ENCODE results near the gene EDAR.
A peak's percentile ranks its signal among the peaks of the same experiment; 100 is the strongest.

The EDAR gene

DNA sequence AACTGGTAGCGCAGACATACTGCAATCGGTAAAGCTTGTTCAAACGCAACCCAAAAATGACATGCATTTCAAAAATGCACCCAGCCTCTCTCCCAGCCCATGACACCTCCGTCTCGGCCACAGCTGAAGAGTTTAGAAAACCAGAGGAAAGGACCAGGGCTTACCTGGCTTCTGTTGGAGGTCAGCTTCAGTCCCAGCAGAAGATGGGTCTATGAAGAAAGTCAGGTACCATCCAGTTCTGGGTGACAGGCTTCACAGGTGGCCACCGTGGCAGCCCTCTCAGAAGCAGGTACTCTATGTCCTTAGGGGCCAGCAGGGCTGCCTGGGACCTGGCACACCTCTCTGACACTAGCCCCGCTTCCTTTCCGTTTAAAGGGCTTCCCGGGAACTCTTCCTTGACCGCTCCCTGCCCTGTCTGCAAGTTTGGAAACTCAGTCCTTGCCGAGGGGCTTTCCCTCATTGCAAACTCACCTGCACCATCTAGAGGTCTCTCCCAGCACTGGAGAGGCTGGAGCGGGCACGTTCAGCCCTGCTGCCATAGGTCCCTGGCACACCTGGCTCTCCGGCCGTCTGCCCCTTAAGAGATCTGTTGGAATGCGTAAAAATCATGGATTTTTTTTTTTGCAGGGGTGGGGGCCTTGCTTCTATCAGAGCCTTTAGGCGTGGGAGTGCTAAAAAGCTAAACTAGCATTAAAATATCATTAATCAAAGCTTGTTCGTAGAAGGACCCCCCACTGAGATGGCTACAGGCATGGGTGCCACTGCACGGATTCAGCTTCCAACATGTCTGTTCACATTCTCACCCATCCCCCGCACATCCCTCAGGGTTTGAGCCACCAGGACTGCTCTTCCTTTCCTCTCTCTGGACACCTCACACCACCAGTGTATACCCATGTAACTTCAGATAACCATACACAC lies at the start of gene EDAR:
Gene EDAR, minus strand, starts transcription at position 425 of the 918 bp plus-strand sequence. CDS start 58,206 bp downstream, outside the sequence.
- peak; percentile 57 for DNase-seq

DNA sequence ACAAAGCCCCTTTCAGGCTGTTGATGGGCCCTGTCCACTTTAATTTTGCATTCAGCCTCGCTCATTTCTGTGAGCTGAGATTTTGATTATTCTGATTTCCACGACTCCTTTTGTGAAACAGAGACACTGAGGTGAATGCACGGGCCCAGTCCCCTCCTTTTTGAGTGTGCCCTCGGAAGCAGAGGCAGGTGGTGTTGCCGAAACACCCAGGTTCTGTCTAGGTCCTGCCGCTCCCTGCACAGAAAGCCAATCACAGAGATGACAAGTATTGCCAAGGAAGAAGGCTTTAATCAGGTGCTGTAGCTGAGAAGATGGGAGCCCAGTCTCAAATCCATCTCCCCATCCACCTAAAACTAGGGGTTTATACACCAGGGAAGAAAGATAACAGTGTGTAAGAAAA lies 44.2 kb upstream of the EDAR start:
- DNase-seq: no peak

GRCh38 chr2:109032229-109032820 lies 43.3 kb upstream of the EDAR start:
- no peak for DNase-seq

- DNase-seq: peak; percentile 87
Measured at GRCh38 chr2:109031476-109032228, 42.6 kb upstream of the EDAR start.

- peak; percentile 14 for DNase-seq
Measured at GRCh38 chr2:109030870-109031475, 42.0 kb upstream of the EDAR start.

DNA sequence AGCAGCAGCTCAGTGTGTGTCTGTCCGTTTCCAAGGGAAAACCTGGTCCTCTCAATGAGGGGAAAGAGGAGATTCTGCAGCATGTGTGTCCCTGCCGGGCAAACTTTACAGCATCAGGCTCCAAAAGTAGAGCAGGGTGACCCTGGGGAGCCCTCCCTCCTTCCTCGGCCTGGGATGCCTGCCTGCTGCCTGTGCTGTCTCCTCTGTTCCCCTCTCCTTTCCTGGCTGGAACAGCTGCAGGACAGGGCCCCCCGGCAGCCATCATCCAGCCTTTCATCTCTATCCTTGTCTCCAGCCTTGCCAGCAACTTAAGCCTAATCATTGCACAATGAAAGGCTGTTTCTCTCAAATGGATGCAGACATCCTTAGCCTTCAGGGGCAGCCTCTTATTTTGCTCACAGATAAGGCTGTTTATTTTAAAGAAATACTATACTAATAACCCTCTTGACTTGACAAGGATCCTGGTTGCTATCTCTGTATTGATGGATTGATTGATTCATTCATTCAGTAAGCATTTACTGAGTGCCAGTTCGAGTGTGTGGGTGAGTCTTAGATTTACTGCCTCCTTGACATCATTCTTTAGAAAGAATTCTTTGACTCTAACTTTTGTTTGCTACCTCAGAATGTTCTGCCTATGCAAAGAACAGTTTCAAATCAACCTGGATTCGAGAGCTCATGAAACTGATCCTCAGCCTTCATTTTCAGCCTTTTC lies 40.6 kb upstream of the EDAR start:
- no peak for DNase-seq

GRCh38 chr2:109028738-109029489 lies 39.9 kb upstream of the EDAR start:
- no peak for DNase-seq

GRCh38 chr2:109028277-109028676 lies 39.3 kb upstream of the EDAR start:
- DNase-seq: no peak

GRCh38 chr2:109027702-109028101 lies 38.7 kb upstream of the EDAR start:
- no peak for DNase-seq

DNA sequence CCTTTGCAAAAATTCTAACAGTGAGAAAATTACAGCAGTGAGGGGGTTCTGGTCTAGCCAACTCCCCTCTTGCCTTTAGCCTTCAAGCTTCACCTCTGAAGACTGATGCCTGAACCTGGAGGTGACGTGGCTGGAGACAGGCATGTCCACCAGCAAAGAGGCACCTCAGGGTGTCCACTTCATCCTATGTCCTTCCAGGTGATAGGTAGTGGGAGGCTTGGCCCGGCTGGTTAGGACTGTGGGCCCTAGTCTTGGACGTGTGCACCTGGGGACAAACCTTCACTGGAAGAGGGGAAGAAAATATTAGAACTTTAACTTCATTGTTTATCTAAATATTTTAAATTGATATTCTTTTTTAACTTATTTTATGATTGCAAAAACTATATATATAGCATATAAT lies 35.5 kb upstream of the EDAR start:
- no peak for DNase-seq

GRCh38 chr2:109021895-109022300 lies 32.9 kb upstream of the EDAR start:
- no peak for DNase-seq

DNA sequence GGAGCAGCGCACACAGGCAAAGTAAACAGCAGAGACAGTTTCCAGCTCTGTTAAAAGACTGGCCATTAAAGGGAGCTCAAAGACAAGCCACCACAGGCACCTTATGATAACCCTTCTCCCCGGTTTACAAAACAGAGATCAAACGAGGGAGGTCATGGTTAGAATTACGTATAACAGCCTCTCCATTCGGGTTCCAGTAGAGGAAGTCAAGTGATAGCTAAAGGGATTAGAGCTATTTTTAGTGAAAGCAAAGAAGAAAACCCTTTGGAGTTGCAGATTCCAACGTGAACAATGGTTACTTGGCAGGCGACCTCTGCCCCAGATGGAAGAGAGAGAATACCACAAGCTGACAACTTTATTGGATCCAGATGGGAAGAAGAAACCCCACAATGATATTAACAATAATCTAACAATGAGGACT lies 31.2 kb upstream of the EDAR start:
- DNase-seq: peak; percentile 16

DNA sequence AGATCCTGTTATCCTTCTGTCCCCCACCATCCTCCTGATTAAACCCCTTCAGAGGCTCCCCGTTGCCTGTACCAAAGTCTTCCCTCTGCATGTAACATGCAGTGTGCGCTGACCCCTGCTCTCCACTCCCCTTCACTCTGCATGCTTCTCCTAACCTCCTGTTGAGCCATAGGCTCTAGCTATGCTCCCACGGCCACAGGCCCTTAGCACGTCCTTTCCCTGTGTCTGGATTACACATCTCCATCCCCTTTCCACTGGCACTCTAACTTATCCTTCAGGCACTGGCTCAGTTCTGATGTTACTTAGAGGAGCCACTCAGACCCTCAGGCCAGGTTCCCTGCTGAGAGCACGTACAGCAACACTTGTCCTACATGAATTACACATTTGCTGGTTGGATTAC lies 29.4 kb upstream of the EDAR start:
- no peak for DNase-seq

GRCh38 chr2:109017017-109017416 lies 28.0 kb upstream of the EDAR start:
- no peak for DNase-seq

DNA sequence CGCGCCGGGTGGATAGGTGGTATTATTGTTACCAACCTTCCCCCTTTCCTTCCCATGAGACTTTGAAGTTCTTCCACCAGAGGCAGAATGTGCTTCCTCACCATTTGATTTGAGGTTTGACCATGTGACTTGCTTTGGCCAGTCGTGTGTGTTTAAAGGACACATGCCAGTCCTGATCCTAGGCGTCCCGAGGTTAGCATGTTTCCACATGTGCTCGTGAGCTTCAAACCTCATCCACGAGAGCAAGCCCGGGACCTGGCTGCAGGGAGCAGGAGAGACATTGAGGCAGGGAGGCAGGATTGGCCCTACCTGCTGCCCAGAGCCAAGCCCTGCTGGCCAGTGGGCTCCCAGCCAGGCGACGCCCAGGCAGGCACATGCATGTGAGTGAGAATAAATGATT lies 27.4 kb upstream of the EDAR start:
- DNase-seq: no peak

DNA sequence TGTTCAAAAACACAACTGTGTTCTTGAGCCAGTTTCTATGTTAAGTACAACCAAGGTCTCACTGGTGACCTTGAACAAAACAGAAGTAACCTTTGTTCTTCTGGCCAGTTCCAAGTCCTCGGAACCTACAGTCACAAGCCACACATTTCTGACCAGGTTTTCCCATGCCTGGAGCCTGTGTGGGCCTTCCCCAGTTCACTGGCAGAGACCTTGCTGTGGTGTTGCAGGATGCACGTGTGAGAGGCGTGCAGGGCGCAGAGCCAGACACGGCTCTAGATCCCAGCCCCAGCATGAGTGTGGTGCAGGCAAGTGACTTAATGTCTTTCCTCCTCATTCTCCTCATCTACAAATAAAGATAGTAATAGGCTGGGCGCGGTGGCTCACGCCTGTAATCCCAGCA lies 25.5 kb upstream of the EDAR start:
- DNase-seq: no peak

DNA sequence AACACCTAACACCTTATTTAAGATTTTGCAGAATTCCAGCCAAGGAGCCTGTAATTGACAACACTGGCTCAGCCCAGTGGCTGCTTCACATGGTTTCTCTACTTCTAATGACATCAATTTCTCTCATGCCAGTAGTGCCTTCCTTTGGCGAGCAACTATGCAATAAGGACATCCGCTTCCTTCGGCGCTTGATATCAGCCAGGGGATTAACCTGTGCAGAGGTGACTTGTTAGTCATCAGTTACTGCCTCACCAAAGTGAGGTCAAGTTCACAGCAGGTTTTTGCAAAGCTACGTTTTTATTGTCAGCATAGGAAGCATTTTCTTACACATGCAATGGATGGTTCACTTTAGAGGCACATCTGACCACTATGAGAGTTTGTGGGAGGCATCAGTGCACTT lies 24.0 kb upstream of the EDAR start:
- DNase-seq: no peak

DNA sequence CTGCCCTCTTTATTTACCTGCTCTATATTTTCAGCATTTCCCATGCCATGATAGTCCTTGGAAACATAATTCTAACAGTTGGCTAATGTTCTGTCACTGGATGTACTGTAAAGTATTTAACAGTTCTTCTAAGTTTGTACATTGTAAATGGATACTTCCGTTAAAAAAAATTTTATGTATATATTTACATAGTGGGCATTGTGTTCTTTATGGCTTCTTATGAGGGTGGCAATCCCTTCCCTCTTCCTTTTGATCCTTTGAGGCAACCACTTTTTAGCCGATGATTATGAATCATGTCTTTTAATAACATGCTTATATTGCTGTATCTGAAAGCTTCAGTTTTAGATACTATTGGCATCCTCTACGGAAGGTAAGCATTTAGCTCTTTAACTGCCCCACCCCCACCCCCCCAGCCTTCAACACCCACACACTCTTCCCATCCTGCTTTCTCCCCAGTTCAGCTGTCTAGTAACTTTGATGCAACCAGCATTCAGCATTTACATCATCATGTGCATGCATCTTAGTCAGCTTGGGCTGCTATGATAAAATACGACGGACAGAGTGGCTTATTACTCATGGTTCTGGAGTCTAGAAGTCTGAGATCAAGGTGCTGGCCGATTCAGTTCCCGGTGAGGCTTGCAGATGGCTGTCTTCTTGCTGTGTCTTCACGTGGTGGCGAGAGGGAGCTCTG lies 21.0 kb upstream of the EDAR start:
- no peak for DNase-seq

DNA sequence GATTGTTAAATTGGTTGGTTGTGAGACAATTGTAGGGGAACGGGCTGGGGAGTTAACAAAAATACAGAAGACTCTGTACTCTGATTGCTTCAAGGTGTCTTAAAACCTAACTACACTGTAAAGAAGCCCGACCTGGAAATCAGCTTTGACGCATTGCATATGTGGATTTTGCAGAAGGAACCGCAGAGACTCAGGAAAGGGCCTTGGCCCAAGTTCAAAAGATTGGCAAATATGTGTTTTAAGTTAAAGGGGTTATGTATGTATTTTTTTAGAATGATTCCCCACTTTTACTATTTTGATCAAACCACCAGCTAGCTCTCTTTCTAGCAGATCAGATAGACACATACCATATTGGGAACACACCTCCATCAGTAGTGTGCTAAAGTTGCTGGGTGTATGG lies 18.0 kb upstream of the EDAR start:
- DNase-seq: no peak

DNA sequence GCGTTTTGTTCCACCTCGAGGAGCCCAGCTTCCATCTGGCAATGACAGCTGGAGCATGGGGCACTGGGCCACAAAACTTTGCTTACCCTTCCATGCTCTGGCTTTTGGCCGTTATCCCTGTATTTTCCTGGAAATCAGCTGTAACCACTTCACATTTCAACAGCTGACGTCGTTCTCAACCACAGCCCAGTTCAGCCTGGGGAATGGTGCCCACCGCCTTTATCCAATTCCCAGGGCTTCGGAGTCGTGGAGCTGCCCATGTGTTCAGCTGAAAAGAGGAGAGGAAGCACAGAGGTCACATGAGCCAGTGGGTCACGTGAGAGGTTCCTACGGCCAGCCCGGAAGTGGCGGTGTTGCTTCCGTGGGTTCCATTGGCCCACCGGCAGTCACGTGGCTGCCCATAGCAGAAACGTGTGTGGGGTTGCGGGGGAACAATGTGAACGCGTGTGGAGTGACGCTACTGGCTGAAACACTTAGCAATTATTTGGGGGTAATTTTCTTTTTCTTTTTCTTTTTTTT lies 16.7 kb upstream of the EDAR start:
- DNase-seq: no peak

DNA sequence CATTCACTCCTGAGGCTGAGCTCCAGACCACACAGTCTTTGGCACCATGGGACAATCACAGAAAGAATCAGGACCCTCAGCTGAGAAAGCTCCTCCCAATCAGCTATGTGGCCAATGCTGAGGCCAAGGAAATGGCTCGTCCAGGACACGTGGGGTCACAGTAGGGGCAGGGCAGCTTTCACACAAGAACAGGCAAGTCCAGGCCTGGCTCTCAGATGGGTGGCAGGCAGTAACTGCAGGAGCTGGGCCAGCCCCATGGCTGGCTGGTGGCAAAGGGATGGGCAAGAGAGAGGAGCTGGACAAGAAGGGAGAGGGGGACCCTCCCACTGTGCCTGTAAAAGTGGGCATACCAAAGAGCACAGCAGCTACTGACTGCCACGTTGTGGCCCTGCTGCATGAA lies 12.2 kb upstream of the EDAR start:
- DNase-seq: no peak
